Measurements from ENCODE around the gene PLA2G5.
"Not testable (repeated sequence)": the region's sequence is repeated elsewhere in the genome, so short reads cannot be mapped to it uniquely, and the experiment has no call there.

DNA sequence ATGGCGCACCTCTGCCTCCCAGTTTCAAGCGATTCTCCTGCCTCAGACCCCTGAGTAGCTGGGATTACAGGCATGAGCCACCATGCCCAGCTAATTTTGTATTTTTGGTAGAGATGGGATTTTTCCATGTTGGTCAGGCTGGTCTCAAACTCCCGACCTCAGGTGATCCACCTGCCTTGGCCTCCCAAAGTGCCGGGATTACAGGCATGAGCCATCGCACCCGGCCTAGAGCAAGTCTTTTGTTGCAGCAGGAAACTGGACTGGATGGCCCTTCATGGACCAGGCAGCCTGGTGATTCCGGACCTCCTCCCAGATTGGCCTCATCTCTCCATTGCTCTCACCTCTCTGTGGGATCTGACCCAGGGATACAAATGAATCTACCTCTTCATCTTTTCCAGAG lies 9.2 kb upstream of the PLA2G5 start:
- not testable (repeated sequence) for TF ChIP-seq ZFX (IDR thresholded peaks at IDR 0.05)
- TF ChIP-seq, protein P1, sequence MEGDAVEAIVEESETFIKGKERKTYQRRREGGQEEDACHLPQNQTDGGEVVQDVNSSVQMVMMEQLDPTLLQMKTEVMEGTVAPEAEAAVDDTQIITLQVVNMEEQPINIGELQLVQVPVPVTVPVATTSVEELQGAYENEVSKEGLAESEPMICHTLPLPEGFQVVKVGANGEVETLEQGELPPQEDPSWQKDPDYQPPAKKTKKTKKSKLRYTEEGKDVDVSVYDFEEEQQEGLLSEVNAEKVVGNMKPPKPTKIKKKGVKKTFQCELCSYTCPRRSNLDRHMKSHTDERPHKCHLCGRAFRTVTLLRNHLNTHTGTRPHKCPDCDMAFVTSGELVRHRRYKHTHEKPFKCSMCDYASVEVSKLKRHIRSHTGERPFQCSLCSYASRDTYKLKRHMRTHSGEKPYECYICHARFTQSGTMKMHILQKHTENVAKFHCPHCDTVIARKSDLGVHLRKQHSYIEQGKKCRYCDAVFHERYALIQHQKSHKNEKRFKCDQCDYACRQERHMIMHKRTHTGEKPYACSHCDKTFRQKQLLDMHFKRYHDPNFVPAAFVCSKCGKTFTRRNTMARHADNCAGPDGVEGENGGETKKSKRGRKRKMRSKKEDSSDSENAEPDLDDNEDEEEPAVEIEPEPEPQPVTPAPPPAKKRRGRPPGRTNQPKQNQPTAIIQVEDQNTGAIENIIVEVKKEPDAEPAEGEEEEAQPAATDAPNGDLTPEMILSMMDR (conservative IDR thresholded peaks at IDR 0.05), result not testable (repeated sequence)
